Muscle layer of duodenum (tissue), 2 donors: Measurements from ENCODE around the gene RAVER1.
"Not testable (repeated sequence)": the region's sequence is repeated elsewhere in the genome, so short reads cannot be mapped to it uniquely, and the experiment has no call there.

ENCODE experiments used
- H3K27ac ChIP-seq: one replicate; pipeline ENCODE4 v1.7.0; 2013; ENCODE audit warnings: mild to moderate bottlenecking, low read length
- H3K27me3 ChIP-seq: one replicate; pipeline ENCODE4 v1.7.0; 2013; ENCODE audit warnings: low read depth, mild to moderate bottlenecking, control low read depth, low read length
- H3K36me3 ChIP-seq, 2 donors: one replicate each; pipeline ENCODE4 v1.7.0; 2013; ENCODE audit warnings: low read length in 2 of 2, control low read depth in 1 of 2, mild to moderate bottlenecking in 1 of 2; ENCODE audit not compliant: insufficient read depth in 2 of 2, control insufficient read depth in 1 of 2
- H3K4me1 ChIP-seq, 2 donors: one replicate each; pipeline ENCODE4 v1.7.0; 2013; ENCODE audit warnings: low read length in 2 of 2, mild to moderate bottlenecking in 2 of 2, control low read depth in 1 of 2, moderate library complexity in 1 of 2; ENCODE audit not compliant: insufficient read depth in 2 of 2, control insufficient read depth in 1 of 2
- H3K4me3 ChIP-seq, 2 donors: one replicate each; pipeline ENCODE4 v1.7.0; 2013; ENCODE audit warnings: low read length in 2 of 2, low read depth in 1 of 2, mild to moderate bottlenecking in 1 of 2
- H3K9me3 ChIP-seq, 2 donors: one replicate each; pipeline ENCODE4 v1.7.0; 2013; ENCODE audit warnings: low read length in 2 of 2, control low read depth in 1 of 2, mild to moderate bottlenecking in 1 of 2; ENCODE audit not compliant: control insufficient read depth in 1 of 2
- donor health status: healthy.

The RAVER1 gene

GRCh38 chr19:10332965-10333757, at the start of gene RAVER1:
Gene RAVER1, minus strand, starts transcription at chr19:10333529. Its CDS starts 22 bp downstream, at chr19:10333507.
- H3K27me3 ChIP-seq = no peaks in the 10 kb centered on the region
- H3K36me3 ChIP-seq = peaks cover 6 to 28% of the 10 kb centered on the region in 2 donors
- peak within 1 kb of the TSS; percentile 83 to 86 for H3K4me3 ChIP-seq
- peak within 1 kb of the TSS; percentile 77 for H3K27ac ChIP-seq
- no peaks in the 10 kb centered on the region for H3K9me3 ChIP-seq
- peaks cover 3 to 29% of the 10 kb centered on the region in 2 donors for H3K4me1 ChIP-seq

GRCh38 chr19:10383223-10383499, 49.8 kb upstream of the RAVER1 start:
- not testable (repeated sequence) for H3K4me3 ChIP-seq, H3K27me3 ChIP-seq, H3K9me3 ChIP-seq, H3K27ac ChIP-seq, H3K36me3 ChIP-seq
- H3K4me1 ChIP-seq = peaks cover 9 to 11% of the 10 kb centered on the region in 2 donors

- Histone ChIP-seq H3K27ac (peak within 1 kb of the TSS; percentile 85), H3K9me3 (no peaks in the 10 kb centered on the region), H3K36me3 (peaks cover 5 to 12% of the 10 kb centered on the region in 2 donors), H3K4me3 (peak within 1 kb of the TSS; percentile 93), H3K27me3 (no peaks in the 10 kb centered on the region), H3K4me1 (peaks cover 9 to 11% of the 10 kb centered on the region in 2 donors)
Observed at GRCh38 chr19:10380313-10381102, 47.2 kb upstream of the RAVER1 start, which contains the start of gene TYK2. Gene TYK2, minus strand, starts transcription at chr19:10380572. Its CDS starts 2,166 bp downstream, at chr19:10378406.

GRCh38 chr19:10379880-10380312, 46.6 kb upstream of the RAVER1 start:
- Histone ChIP-seq H3K27ac (peak overlapping the region; percentile 85), H3K27me3 (no peaks in the 10 kb centered on the region), H3K9me3 (no peaks in the 10 kb centered on the region), H3K36me3 (peaks cover 5 to 16% of the 10 kb centered on the region in 2 donors), H3K4me3 (peak overlapping the region; percentile 93), H3K4me1 (peaks cover 9 to 11% of the 10 kb centered on the region in 2 donors)

GRCh38 chr19:10378124-10378523, 44.8 kb upstream of the RAVER1 start:
- H3K27me3 ChIP-seq = no peaks in the 10 kb centered on the region
- H3K4me3 ChIP-seq = no peak overlapping the region
- H3K27ac ChIP-seq = no peak overlapping the region
- peaks cover 5 to 19% of the 10 kb centered on the region in 2 donors for H3K36me3 ChIP-seq
- H3K9me3 ChIP-seq = no peaks in the 10 kb centered on the region
- peaks cover 9 to 11% of the 10 kb centered on the region in 2 donors for H3K4me1 ChIP-seq

- H3K9me3 ChIP-seq, H3K27ac ChIP-seq, H3K27me3 ChIP-seq, H3K4me3 ChIP-seq: not testable (repeated sequence)
- peaks cover 9 to 11% of the 10 kb centered on the region in 2 donors for H3K4me1 ChIP-seq
- peaks cover 5 to 19% of the 10 kb centered on the region in 2 donors for H3K36me3 ChIP-seq
Observed at GRCh38 chr19:10377140-10377640, 43.9 kb upstream of the RAVER1 start.

- no peak overlapping the region for H3K4me3 ChIP-seq
- peaks cover 5 to 22% of the 10 kb centered on the region in 2 donors for H3K36me3 ChIP-seq
- H3K27ac ChIP-seq = no peak overlapping the region
Observed at GRCh38 chr19:10374931-10375330, 41.6 kb upstream of the RAVER1 start.

GRCh38 chr19:10372690-10373089, 39.4 kb upstream of the RAVER1 start:
- H3K4me1 ChIP-seq = no peaks in the 10 kb centered on the region
- peaks cover 15 to 28% of the 10 kb centered on the region in 2 donors for H3K36me3 ChIP-seq
- no peaks in the 10 kb centered on the region for H3K27me3 ChIP-seq
- H3K4me3 ChIP-seq = no peak overlapping the region
- no peak overlapping the region for H3K27ac ChIP-seq
- H3K9me3 ChIP-seq = no peaks in the 10 kb centered on the region

More at GRCh38 chr19:10374931-10375330, 41.6 kb upstream of the RAVER1 start:
- no peaks in the 10 kb centered on the region for H3K27me3 ChIP-seq
- H3K4me1 ChIP-seq = peaks cover 5% of the 10 kb centered on the region in 2 donors
- H3K9me3 ChIP-seq = no peaks in the 10 kb centered on the region

- H3K4me3 ChIP-seq = no peak overlapping the region
- H3K27ac ChIP-seq = no peak overlapping the region
- no peaks in the 10 kb centered on the region for H3K27me3 ChIP-seq
- H3K9me3 ChIP-seq = no peaks in the 10 kb centered on the region
- peaks cover 31 to 54% of the 10 kb centered on the region in 2 donors for H3K36me3 ChIP-seq
- H3K4me1 ChIP-seq = no peaks in the 10 kb centered on the region
Observed at GRCh38 chr19:10368101-10368803, 34.9 kb upstream of the RAVER1 start.

GRCh38 chr19:10366950-10367512, 33.7 kb upstream of the RAVER1 start:
- not testable (repeated sequence) for H3K4me1 ChIP-seq, H3K4me3 ChIP-seq, H3K9me3 ChIP-seq, H3K27ac ChIP-seq, H3K27me3 ChIP-seq
- H3K36me3 ChIP-seq = peaks cover 31 to 65% of the 10 kb centered on the region in 2 donors
